ENCODE measurements around the gene MZF1. TPM values are rescaled to one million over a fixed set of nuclear protein-coding genes. Genes with fewer than 3 reads are reported as not detected.

The MZF1 gene
- total and polyA plus RNA-seq, 9 of the 15 experiments (the other 6 are each of a cell fraction or from before 2014, with no cell fraction given) = 0.31 to 29.3 (median 11.5) TPM

- TF ChIP-seq MTF1 (CRISPR knock-in tag; IDR thresholded peaks at IDR 0.05; ENCODE audit: borderline replicate concordance) = no peak
- no peak for TF ChIP-seq ZNF282 (CRISPR knock-in tag; IDR thresholded peaks at IDR 0.05)
- no peak for TF ChIP-seq RBBP5 (IDR thresholded peaks at IDR 0.05; ENCODE audit: borderline replicate concordance, insufficient read depth, low read length, poor library complexity, severe bottlenecking)
- no peak for TF ChIP-seq TRIM25 (IDR thresholded peaks at IDR 0.05; ENCODE audit: borderline replicate concordance)
- TF ChIP-seq TAF1 (IDR thresholded peaks at IDR 0.05; ENCODE audit: control insufficient read depth, extremely low read depth, insufficient read depth, low read length, severe bottlenecking) = peak; percentile 15
- TF ChIP-seq ELK3 (CRISPR knock-in tag; IDR thresholded peaks at IDR 0.05) = no peak
- no peak for TF ChIP-seq SRSF7 (optimal IDR thresholded peaks at IDR 0.05; ENCODE audit: low read depth, low read length)
- TF ChIP-seq CREM (IDR thresholded peaks at IDR 0.05; ENCODE audit: low read depth) = peak; percentile 94
- TF ChIP-seq ETV5 (CRISPR knock-in tag; IDR thresholded peaks at IDR 0.05; ENCODE audit: low read depth) = peak; percentile 56; the same call in 1 of the 2 replicates
- no peak for TF ChIP-seq WHSC1 (IDR thresholded peaks at IDR 0.05; ENCODE audit: low read length)
- no peak for TF ChIP-seq TEAD4 (IDR thresholded peaks at IDR 0.05; ENCODE audit: low read length)
- no peak for TF ChIP-seq TEAD4 (CRISPR knock-in tag; IDR thresholded peaks at IDR 0.05; ENCODE audit: borderline replicate concordance)
- TF ChIP-seq L3MBTL2 (IDR thresholded peaks at IDR 0.05) = no peak; the same call in 1 of the 2 replicates
- peak; percentile 7 for TF ChIP-seq DACH1 (IDR thresholded peaks at IDR 0.05; ENCODE audit: partially characterized antibody)
- no peak for TF ChIP-seq SAFB (IDR thresholded peaks at IDR 0.05; ENCODE audit: borderline replicate concordance, low read depth, low read length)
- peak; percentile 89 for TF ChIP-seq ZBTB2 (IDR thresholded peaks at IDR 0.05)
- TF ChIP-seq, protein P1, sequence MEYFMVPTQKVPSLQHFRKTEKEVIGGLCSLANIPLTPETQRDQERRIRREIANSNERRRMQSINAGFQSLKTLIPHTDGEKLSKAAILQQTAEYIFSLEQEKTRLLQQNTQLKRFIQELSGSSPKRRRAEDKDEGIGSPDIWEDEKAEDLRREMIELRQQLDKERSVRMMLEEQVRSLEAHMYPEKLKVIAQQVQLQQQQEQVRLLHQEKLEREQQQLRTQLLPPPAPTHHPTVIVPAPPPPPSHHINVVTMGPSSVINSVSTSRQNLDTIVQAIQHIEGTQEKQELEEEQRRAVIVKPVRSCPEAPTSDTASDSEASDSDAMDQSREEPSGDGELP (CRISPR knock-in tag; IDR thresholded peaks at IDR 0.05; ENCODE audit: borderline replicate concordance) = peak; percentile 96
- TF ChIP-seq TSHZ1 (CRISPR knock-in tag; IDR thresholded peaks at IDR 0.05) = no peak
- TF ChIP-seq FOSL1 (tag; conservative IDR thresholded peaks at IDR 0.05) = peak; percentile 48; the same call in 1 of the 2 replicates
Observed at GRCh38 chr19:58558623-58559274, 14.4 kb downstream of the MZF1 start (continued).

Measured in K562 (cell line).